ENCODE results near the gene LIPA. TPM values are rescaled to one million over a fixed set of nuclear protein-coding genes. Genes with fewer than 3 reads are reported as not detected.
"Not testable (repeated sequence)": the region's sequence is repeated elsewhere in the genome, so short reads cannot be mapped to it uniquely, and the experiment has no call there.

The LIPA gene
- total RNA-seq, 1 donor = 46.7 TPM

DNA sequence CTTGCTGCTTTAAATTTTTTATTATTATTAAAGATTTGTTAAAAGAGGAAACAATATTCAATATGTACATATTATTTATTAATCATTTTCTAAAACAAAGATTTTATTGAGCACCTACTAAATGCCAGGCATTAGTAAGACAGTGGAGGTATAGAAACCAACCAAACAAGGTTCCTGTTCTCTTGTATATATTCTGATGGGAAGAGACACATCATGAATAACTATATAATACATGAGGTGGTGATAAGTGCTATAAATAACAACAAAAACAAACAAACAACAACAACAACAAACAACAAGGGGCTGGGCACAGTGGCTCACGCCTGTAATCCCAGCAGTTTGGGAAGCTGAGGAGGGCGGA lies 630 bp upstream of the LIPA start:
- Histone ChIP-seq H3K4me3 (ENCODE audit: insufficient read depth, low read length) (no peak overlapping the region), H3K9me3 (ENCODE audit: low read depth, low read length) (no peaks in the 10 kb centered on the region), H3K27ac (ENCODE audit: low read depth, low read length) (no peak overlapping the region), H3K27me3 (ENCODE audit: insufficient read depth, low read length) (no peaks in the 10 kb centered on the region), H3K36me3 (ENCODE audit: insufficient read depth, low read length) (no peaks in the 10 kb centered on the region), H2AFZ (ENCODE audit: low read length) (peak overlapping the region; percentile 96), H3K4me1 (ENCODE audit: insufficient read depth, low read length) (peaks cover 11% of the 10 kb centered on the region), H3K4me2 (ENCODE audit: insufficient read depth, low read length) (peak overlapping the region; percentile 91), H3K79me2 (ENCODE audit: insufficient read depth, low read length) (peaks cover 20% of the 10 kb centered on the region), H4K20me1 (ENCODE audit: insufficient read depth, low read length) (no peaks in the 10 kb centered on the region)
- TF ChIP-seq, protein P1, sequence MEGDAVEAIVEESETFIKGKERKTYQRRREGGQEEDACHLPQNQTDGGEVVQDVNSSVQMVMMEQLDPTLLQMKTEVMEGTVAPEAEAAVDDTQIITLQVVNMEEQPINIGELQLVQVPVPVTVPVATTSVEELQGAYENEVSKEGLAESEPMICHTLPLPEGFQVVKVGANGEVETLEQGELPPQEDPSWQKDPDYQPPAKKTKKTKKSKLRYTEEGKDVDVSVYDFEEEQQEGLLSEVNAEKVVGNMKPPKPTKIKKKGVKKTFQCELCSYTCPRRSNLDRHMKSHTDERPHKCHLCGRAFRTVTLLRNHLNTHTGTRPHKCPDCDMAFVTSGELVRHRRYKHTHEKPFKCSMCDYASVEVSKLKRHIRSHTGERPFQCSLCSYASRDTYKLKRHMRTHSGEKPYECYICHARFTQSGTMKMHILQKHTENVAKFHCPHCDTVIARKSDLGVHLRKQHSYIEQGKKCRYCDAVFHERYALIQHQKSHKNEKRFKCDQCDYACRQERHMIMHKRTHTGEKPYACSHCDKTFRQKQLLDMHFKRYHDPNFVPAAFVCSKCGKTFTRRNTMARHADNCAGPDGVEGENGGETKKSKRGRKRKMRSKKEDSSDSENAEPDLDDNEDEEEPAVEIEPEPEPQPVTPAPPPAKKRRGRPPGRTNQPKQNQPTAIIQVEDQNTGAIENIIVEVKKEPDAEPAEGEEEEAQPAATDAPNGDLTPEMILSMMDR (IDR thresholded peaks at IDR 0.05; ENCODE audit: extremely low read depth, low read depth, low read length) = no peak
- no peak for DNase-seq (ENCODE audit: insufficient read length, low spot score, missing footprints)

DNA sequence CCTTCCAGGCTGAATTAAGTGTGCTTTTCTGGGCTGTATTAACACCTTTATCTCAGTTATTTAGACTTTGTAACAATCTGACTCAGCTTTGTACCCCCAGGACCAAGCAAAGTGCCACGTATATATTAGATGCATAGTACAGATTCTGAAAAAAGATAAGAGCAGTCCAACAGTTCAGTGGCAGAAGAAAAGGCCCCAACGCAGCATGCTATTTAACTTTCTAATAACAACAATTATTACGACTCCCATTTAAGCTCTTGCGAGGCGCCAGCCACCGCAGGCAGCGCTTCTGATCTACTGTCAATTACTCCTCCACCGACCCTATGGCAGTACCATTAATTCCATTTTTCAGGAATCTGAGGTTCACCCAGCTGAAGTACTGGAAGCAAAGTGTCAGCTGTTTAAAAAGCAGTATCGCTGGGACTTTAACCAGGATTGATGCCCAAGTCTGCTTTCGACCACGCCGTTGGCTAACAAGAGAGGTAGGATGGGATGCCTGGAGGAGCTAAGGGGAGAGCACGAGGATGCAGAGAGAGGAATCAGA lies 638 bp downstream of the LIPA start:
- H3K4me3 ChIP-seq (ENCODE audit: insufficient read depth, low read length) = peak overlapping the region; percentile 93
- H3K79me2 ChIP-seq (ENCODE audit: insufficient read depth, low read length) = peaks cover 20% of the 10 kb centered on the region
- TF ChIP-seq, protein P1 (IDR thresholded peaks at IDR 0.05; ENCODE audit: extremely low read depth, low read depth, low read length) = no peak
- H3K4me2 ChIP-seq (ENCODE audit: insufficient read depth, low read length) = peak overlapping the region; percentile 91
- no peaks in the 10 kb centered on the region for H3K27me3 ChIP-seq (ENCODE audit: insufficient read depth, low read length)
- H3K36me3 ChIP-seq (ENCODE audit: insufficient read depth, low read length) = no peaks in the 10 kb centered on the region
- no peaks in the 10 kb centered on the region for H3K9me3 ChIP-seq (ENCODE audit: low read depth, low read length)
- H3K27ac ChIP-seq (ENCODE audit: low read depth, low read length) = peak overlapping the region; percentile 7
- no peaks in the 10 kb centered on the region for H4K20me1 ChIP-seq (ENCODE audit: insufficient read depth, low read length)
- H2AFZ ChIP-seq (ENCODE audit: low read length) = peak overlapping the region; percentile 96
- DNase-seq (ENCODE audit: insufficient read length, low spot score, missing footprints) = no peak
- H3K4me1 ChIP-seq (ENCODE audit: insufficient read depth, low read length) = peaks cover 11% of the 10 kb centered on the region

DNA sequence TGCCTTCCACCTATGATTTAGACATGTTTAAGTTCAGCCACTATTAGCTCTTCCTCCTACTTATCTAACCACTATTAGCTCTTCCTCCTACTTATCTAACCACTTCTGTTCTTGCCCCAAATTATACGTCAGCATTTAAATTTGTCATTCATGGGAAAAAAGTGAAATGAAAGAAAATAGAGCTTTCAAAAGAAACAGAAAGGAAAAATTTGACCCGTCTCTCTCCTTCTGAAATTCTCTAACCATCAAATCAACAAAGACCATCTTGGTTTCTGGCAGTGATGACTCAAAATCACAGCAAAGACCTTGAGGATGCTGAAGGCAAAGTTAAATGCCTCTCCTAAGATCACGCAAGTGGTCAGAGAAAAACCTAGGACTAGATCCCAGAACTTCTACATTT lies 2.6 kb downstream of the LIPA start:
- Histone ChIP-seq H3K4me1 (ENCODE audit: insufficient read depth, low read length) (peaks cover 11% of the 10 kb centered on the region), H4K20me1 (ENCODE audit: insufficient read depth, low read length) (no peaks in the 10 kb centered on the region), H2AFZ (ENCODE audit: low read length) (no peak overlapping the region), H3K4me3 (ENCODE audit: insufficient read depth, low read length) (no peak overlapping the region), H3K27ac (ENCODE audit: low read depth, low read length) (no peak overlapping the region), H3K79me2 (ENCODE audit: insufficient read depth, low read length) (peaks cover 20% of the 10 kb centered on the region), H3K9me3 (ENCODE audit: low read depth, low read length) (no peaks in the 10 kb centered on the region), H3K27me3 (ENCODE audit: insufficient read depth, low read length) (no peaks in the 10 kb centered on the region), H3K36me3 (ENCODE audit: insufficient read depth, low read length) (no peaks in the 10 kb centered on the region), H3K4me2 (ENCODE audit: insufficient read depth, low read length) (no peak overlapping the region)
- no peak for DNase-seq (ENCODE audit: insufficient read length, low spot score, missing footprints)
- TF ChIP-seq, protein P1 (IDR thresholded peaks at IDR 0.05; ENCODE audit: extremely low read depth, low read depth, low read length) = no peak

DNA sequence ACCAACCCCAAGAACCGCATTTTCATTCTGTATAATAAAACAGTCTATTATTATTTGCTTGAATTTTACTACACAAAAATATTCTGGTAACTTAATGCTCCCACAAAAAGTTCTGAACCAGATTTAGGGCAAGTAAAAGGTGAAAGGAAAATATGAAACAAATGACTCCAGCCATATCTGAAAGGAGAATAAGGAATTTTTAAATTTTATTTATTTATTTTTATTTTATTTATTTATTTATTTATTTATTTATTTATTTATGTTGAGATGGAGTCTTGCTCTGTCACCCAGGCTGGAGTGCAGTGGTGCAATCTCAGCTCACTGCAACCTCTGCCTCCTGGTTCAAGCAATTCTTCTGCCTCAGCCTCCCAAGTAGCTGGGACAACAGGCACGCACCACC lies 4.0 kb downstream of the LIPA start:
- H3K79me2 ChIP-seq (ENCODE audit: insufficient read depth, low read length) = peaks cover 20% of the 10 kb centered on the region
- not testable (repeated sequence) for H4K20me1 ChIP-seq (ENCODE audit: insufficient read depth, low read length); H3K4me2 ChIP-seq (ENCODE audit: insufficient read depth, low read length); H3K27ac ChIP-seq (ENCODE audit: low read depth, low read length); H3K27me3 ChIP-seq (ENCODE audit: insufficient read depth, low read length); H3K36me3 ChIP-seq (ENCODE audit: insufficient read depth, low read length); H3K9me3 ChIP-seq (ENCODE audit: low read depth, low read length); DNase-seq (ENCODE audit: insufficient read length, low spot score, missing footprints); H3K4me3 ChIP-seq (ENCODE audit: insufficient read depth, low read length); H2AFZ ChIP-seq (ENCODE audit: low read length)
- H3K4me1 ChIP-seq (ENCODE audit: insufficient read depth, low read length) = peaks cover 11% of the 10 kb centered on the region

Data from osteoblast (primary cell).